ENCODE data around the gene WDFY1. TPM values are rescaled to one million over a fixed set of nuclear protein-coding genes. Genes with fewer than 3 reads are reported as not detected.

The WDFY1 gene
- total and polyA plus RNA-seq, 2 donors from 2014 or later, result 10.4 to 38.4 TPM

DNA sequence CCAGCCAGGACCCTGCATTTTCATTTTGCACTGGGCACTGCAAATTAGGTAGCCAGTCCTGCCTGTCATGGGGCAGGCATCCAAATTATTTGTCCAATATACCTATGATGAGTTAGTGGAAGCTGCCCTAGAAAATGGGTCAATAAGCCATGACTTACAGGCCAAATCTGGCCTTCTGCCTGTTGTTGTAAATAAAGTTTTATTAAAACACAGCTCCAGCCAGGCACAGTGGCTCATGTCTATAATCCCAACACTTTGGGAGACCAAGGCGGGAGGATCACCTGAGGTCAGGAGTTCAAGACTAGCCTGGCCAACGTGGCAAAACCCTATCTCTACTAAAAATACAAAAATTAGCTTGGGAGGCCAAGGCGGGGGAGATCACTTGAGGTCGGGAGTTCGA is 116.0 kb downstream of the WDFY1 start:
- TF ChIP-seq CTCF (IDR thresholded peaks at IDR 0.05; ENCODE audit: borderline replicate concordance, extremely low read depth, insufficient read depth), result no peak
- no peaks in the 10 kb centered on the region for H3K36me3 ChIP-seq (ENCODE audit: control insufficient read depth in 2 of 3, insufficient read depth in 3 of 3, low read length in 3 of 3)
- no peak overlapping the region for H3K27ac ChIP-seq (ENCODE audit: low read depth in 2 of 2, low read length in 2 of 2)
- no peak for DNase-seq
- intact Hi-C loops (cut with DNase I), result no loop called here
- no peak overlapping the region for H3K9ac ChIP-seq (ENCODE audit: low read length in 3 of 3)
- FAIRE-seq, result no peak
- H3K4me3 ChIP-seq (ENCODE audit: low read length in 3 of 3), result no peak overlapping the region
- H3K27me3 ChIP-seq (ENCODE audit: control insufficient read depth, insufficient read depth, low read length), result no peaks in the 10 kb centered on the region
- H3K4me1 ChIP-seq (ENCODE audit: control insufficient read depth in 2 of 3, insufficient read depth in 2 of 3, low read depth in 1 of 3, low read length in 3 of 3), result peaks cover 0 to 4% (median 0%) of the 10 kb centered on the region in 3 donors
- no peaks in the 10 kb centered on the region for H3K9me3 ChIP-seq (ENCODE audit: control insufficient read depth in 2 of 3, insufficient read depth in 1 of 3, low read length in 3 of 3)

- no peak for DNase-seq
- Histone ChIP-seq H3K4me3 (ENCODE audit: low read length in 3 of 3) (no peak overlapping the region), H3K4me1 (ENCODE audit: control insufficient read depth in 2 of 3, insufficient read depth in 2 of 3, low read depth in 1 of 3, low read length in 3 of 3) (peaks cover 0 to 4% (median 0%) of the 10 kb centered on the region in 3 donors), H3K9ac (ENCODE audit: low read length in 3 of 3) (no peak overlapping the region), H3K9me3 (ENCODE audit: control insufficient read depth in 2 of 3, insufficient read depth in 1 of 3, low read length in 3 of 3) (no peaks in the 10 kb centered on the region), H3K36me3 (ENCODE audit: control insufficient read depth in 2 of 3, insufficient read depth in 3 of 3, low read length in 3 of 3) (no peaks in the 10 kb centered on the region), H3K27me3 (ENCODE audit: control insufficient read depth, insufficient read depth, low read length) (no peaks in the 10 kb centered on the region), H3K27ac (ENCODE audit: low read depth in 2 of 2, low read length in 2 of 2) (no peak overlapping the region)
- intact Hi-C loops (cut with DNase I), result no loop called here
- TF ChIP-seq CTCF (IDR thresholded peaks at IDR 0.05; ENCODE audit: borderline replicate concordance, extremely low read depth, insufficient read depth), result no peak
- no peak for FAIRE-seq
Observed at GRCh38 chr2:223828314-223828713, 116.8 kb downstream of the WDFY1 start.

DNA sequence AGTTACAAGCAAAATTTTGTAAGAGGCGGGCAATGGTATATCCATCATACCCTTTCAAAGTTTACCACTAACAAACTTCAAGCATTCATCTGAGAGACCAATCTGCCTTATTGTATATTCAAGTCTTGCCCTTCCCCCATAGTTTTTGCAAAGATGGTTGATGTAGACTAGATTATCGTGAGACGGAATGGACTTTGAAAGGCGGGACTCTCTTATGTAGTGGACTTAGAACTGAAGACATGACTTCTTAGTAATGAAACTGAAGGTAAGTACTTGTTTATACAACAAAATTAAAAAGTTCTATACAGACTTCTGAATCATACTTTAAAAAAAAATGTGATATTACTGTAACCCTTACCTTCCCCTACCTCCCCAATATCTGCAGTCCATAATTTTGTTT is 118.1 kb downstream of the WDFY1 start:
- no peak for TF ChIP-seq CTCF (IDR thresholded peaks at IDR 0.05; ENCODE audit: borderline replicate concordance, extremely low read depth, insufficient read depth)
- H3K9ac ChIP-seq (ENCODE audit: low read length in 3 of 3), result no peak overlapping the region
- H3K36me3 ChIP-seq (ENCODE audit: control insufficient read depth in 2 of 3, insufficient read depth in 3 of 3, low read length in 3 of 3), result no peaks in the 10 kb centered on the region
- H3K27me3 ChIP-seq (ENCODE audit: control insufficient read depth, insufficient read depth, low read length), result no peaks in the 10 kb centered on the region
- H3K9me3 ChIP-seq (ENCODE audit: control insufficient read depth in 2 of 3, insufficient read depth in 1 of 3, low read length in 3 of 3), result no peaks in the 10 kb centered on the region
- H3K27ac ChIP-seq (ENCODE audit: low read depth in 2 of 2, low read length in 2 of 2), result no peak overlapping the region
- FAIRE-seq (no peak), DNase-seq (no peak)
- no peak overlapping the region for H3K4me3 ChIP-seq (ENCODE audit: low read length in 3 of 3)
- intact Hi-C loops (cut with DNase I), result no loop called here
- no peaks in the 10 kb centered on the region for H3K4me1 ChIP-seq (ENCODE audit: control insufficient read depth in 2 of 3, insufficient read depth in 2 of 3, low read depth in 1 of 3, low read length in 3 of 3)

Other genes starting within 250 kb of the WDFY1 start
- gene AP1S3, start 107.8 kb downstream of the WDFY1 start, total RNA-seq, result 85.3 TPM
- 2.5 TPM for gene AP1S3, start 107.8 kb downstream of the WDFY1 start, polyA plus RNA-seq (ENCODE audit: insufficient read depth, low read depth, low replicate concordance)
- gene MRPL44, start 12.1 kb upstream of the WDFY1 start, total RNA-seq, result 24.2 TPM
- 52.7 TPM for gene MRPL44, start 12.1 kb upstream of the WDFY1 start, polyA plus RNA-seq (ENCODE audit: insufficient read depth, low read depth, low replicate concordance)
- 27.3 TPM for gene SERPINE2, start 94.0 kb upstream of the WDFY1 start, total RNA-seq
- 29.2 TPM for gene SERPINE2, start 94.0 kb upstream of the WDFY1 start, polyA plus RNA-seq (ENCODE audit: insufficient read depth, low read depth, low replicate concordance)